Non-pigmented ciliary epithelial cell (primary cell): Measurements from ENCODE around the gene DAPK3.
"Not testable (repeated sequence)": the region's sequence is repeated elsewhere in the genome, so short reads cannot be mapped to it uniquely, and the experiment has no call there.

Source experiments
- DNase-seq: peaks from one replicate; pipeline ENCODE4 v3.0.0-alpha.2; 2010; ENCODE audit warnings: low read depth

DAPK3 gene

GRCh38 chr19:4005436-4005835, 34.5 kb upstream of the DAPK3 start:
- not testable (repeated sequence) for DNase-seq

GRCh38 chr19:4000798-4001197, 29.9 kb upstream of the DAPK3 start:
- not testable (repeated sequence) for DNase-seq

- not testable (repeated sequence) for DNase-seq
Observed at GRCh38 chr19:3998667-3999412, 27.9 kb upstream of the DAPK3 start.

- no peak for DNase-seq
Observed at GRCh38 chr19:3995607-3996006, 24.7 kb upstream of the DAPK3 start.

GRCh38 chr19:3990815-3991117, 19.9 kb upstream of the DAPK3 start:
- DNase-seq: no peak

GRCh38 chr19:3987619-3988371, 16.9 kb upstream of the DAPK3 start:
- no peak for DNase-seq

GRCh38 chr19:3986260-3987041, 15.6 kb upstream of the DAPK3 start:
- DNase-seq: no peak

- DNase-seq: no peak
Observed at GRCh38 chr19:3985643-3986259, 14.9 kb upstream of the DAPK3 start.

GRCh38 chr19:3984908-3985642, 14.2 kb upstream of the DAPK3 start, which contains the start of gene EEF2:
EEF2 (minus strand) TSS chr19:3985463; CDS start chr19:3985380, 83 bp downstream.
- no peak for DNase-seq

GRCh38 chr19:3984584-3984907, 13.6 kb upstream of the DAPK3 start:
- DNase-seq: no peak

- DNase-seq: no peak
Observed at GRCh38 chr19:3983936-3984583, 13.2 kb upstream of the DAPK3 start.

GRCh38 chr19:3983542-3983914, 12.6 kb upstream of the DAPK3 start:
- no peak for DNase-seq

GRCh38 chr19:3982701-3983541, 12.0 kb upstream of the DAPK3 start:
- no peak for DNase-seq

GRCh38 chr19:3981736-3982681, 11.1 kb upstream of the DAPK3 start:
- no peak for DNase-seq

GRCh38 chr19:3981373-3981735, 10.5 kb upstream of the DAPK3 start:
- DNase-seq: no peak

GRCh38 chr19:3980353-3981251, 9.7 kb upstream of the DAPK3 start:
- DNase-seq: no peak

GRCh38 chr19:3979674-3980352, 8.9 kb upstream of the DAPK3 start:
- DNase-seq: no peak

- no peak for DNase-seq
Observed at GRCh38 chr19:3979289-3979673, 8.4 kb upstream of the DAPK3 start.
